Measurements from ENCODE around the gene IL25. TPM values are rescaled to one million over a fixed set of nuclear protein-coding genes. Genes with fewer than 3 reads are reported as not detected.

Gene IL25
- total and polyA plus RNA-seq, 2 of the 13 experiments (the other 11 are each of a cell fraction or from before 2014, with no cell fraction given): not detected

DNA sequence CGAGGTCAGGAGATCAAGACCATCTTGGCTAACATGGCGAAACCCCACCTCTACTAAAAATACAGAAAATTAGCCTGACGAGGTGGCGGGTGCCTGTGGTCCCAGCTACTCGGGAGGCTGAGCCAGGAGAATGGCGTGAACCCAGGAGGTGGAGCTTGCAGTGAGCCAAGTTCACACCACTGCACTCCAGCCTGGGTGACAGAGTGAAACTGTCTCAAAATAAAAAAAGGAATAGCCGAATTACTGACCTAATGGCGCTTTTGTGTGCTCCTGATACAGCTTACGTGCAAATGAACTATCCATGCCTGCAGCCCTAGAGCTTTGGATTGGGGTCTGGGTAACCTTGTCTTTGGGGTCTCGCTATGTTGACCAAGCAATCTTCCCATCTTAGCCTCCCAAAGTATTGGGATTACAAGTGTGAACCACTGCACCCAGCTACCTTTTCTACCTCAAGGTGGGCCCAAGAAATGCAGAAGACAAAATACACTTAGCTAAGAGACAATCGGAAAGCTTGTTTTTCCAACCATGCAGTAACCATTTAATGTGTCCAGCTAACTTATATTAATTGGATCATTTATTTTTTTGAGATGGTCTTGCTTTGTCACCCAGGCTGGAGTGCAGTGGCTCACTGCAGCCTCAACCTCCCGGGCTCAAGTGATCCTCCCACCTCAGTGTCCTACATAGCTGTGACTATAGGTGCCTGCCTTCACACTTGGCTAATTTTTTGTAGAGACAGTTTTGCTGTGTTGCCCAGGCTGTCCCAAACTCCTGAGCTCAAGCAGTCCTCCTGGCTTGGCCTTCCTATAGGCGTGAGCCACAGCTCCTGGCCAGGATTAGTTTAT, 45.9 kb upstream of the IL25 start (continued):
- TF ChIP-seq, protein P1, sequence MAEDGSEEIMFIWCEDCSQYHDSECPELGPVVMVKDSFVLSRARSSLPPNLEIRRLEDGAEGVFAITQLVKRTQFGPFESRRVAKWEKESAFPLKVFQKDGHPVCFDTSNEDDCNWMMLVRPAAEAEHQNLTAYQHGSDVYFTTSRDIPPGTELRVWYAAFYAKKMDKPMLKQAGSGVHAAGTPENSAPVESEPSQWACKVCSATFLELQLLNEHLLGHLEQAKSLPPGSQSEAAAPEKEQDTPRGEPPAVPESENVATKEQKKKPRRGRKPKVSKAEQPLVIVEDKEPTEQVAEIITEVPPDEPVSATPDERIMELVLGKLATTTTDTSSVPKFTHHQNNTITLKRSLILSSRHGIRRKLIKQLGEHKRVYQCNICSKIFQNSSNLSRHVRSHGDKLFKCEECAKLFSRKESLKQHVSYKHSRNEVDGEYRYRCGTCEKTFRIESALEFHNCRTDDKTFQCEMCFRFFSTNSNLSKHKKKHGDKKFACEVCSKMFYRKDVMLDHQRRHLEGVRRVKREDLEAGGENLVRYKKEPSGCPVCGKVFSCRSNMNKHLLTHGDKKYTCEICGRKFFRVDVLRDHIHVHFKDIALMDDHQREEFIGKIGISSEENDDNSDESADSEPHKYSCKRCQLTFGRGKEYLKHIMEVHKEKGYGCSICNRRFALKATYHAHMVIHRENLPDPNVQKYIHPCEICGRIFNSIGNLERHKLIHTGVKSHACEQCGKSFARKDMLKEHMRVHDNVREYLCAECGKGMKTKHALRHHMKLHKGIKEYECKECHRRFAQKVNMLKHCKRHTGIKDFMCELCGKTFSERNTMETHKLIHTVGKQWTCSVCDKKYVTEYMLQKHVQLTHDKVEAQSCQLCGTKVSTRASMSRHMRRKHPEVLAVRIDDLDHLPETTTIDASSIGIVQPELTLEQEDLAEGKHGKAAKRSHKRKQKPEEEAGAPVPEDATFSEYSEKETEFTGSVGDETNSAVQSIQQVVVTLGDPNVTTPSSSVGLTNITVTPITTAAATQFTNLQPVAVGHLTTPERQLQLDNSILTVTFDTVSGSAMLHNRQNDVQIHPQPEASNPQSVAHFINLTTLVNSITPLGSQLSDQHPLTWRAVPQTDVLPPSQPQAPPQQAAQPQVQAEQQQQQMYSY (CRISPR knock-in tag; IDR thresholded peaks at IDR 0.05): no peak
- TF ChIP-seq HHEX (CRISPR knock-in tag; IDR thresholded peaks at IDR 0.05) (no peak), TEAD3 (CRISPR knock-in tag; optimal IDR thresholded peaks at IDR 0.05; ENCODE audit: borderline replicate concordance) (no peak), TSC22D2 (CRISPR knock-in tag; IDR thresholded peaks at IDR 0.05; ENCODE audit: borderline replicate concordance) (no peak), TMF1 (CRISPR knock-in tag; IDR thresholded peaks at IDR 0.05; ENCODE audit: low read depth) (no peak), ZNF547 (CRISPR knock-in tag; IDR thresholded peaks at IDR 0.05) (peak; percentile 63; the same call in 1 of the 2 replicates), SOX13 (IDR thresholded peaks at IDR 0.05) (no peak), SOX13 (CRISPR knock-in tag; conservative IDR thresholded peaks at IDR 0.05 in 1 of 2, IDR thresholded peaks at IDR 0.05 in 1 of 2) (0 out of 4 replicates have a peak, but pooled peaks of 1 of the 2 experiments have one; percentile 78), FIP1L1 (IDR thresholded peaks at IDR 0.05; ENCODE audit: borderline replicate concordance, insufficient read depth, low read depth, low read length) (0 out of 2 replicates have a peak, but pooled peaks have one; percentile 30), BORCS8-MEF2B (CRISPR knock-in tag; IDR thresholded peaks at IDR 0.05) (no peak), THYN1 (CRISPR knock-in tag; IDR thresholded peaks at IDR 0.05; ENCODE audit: borderline replicate concordance, low read depth) (no peak), GATA4 (IDR thresholded peaks at IDR 0.05; ENCODE audit: borderline replicate concordance, low read depth) (no peak), MTF2 (CRISPR knock-in tag; IDR thresholded peaks at IDR 0.05; ENCODE audit: borderline replicate concordance) (no peak), GATAD1 (CRISPR knock-in tag; IDR thresholded peaks at IDR 0.05) (0 out of 2 replicates have a peak, but pooled peaks have one; percentile 8), JUN (CRISPR knock-in tag; IDR thresholded peaks at IDR 0.05) (no peak), MAF1 (CRISPR knock-in tag; IDR thresholded peaks at IDR 0.05; ENCODE audit: borderline replicate concordance) (no peak), TAF1 (CRISPR knock-in tag; IDR thresholded peaks at IDR 0.05) (no peak), SMAD9 (CRISPR knock-in tag; IDR thresholded peaks at IDR 0.05) (no peak)
- TF ChIP-seq, protein P2, sequence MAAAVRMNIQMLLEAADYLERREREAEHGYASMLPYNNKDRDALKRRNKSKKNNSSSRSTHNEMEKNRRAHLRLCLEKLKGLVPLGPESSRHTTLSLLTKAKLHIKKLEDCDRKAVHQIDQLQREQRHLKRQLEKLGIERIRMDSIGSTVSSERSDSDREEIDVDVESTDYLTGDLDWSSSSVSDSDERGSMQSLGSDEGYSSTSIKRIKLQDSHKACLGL (CRISPR knock-in tag; IDR thresholded peaks at IDR 0.05): no peak

All from HepG2 (cell line).